SHP77 treated with DMSO at 0.1 percent for 48 hours (cell line): ENCODE results near the gene LYPD8.

Experiments used
- DNase-seq: peaks from one replicate; lab custom pipeline; 2025; lab: John Stamatoyannopoulos, UW

LYPD8 gene

DNA sequence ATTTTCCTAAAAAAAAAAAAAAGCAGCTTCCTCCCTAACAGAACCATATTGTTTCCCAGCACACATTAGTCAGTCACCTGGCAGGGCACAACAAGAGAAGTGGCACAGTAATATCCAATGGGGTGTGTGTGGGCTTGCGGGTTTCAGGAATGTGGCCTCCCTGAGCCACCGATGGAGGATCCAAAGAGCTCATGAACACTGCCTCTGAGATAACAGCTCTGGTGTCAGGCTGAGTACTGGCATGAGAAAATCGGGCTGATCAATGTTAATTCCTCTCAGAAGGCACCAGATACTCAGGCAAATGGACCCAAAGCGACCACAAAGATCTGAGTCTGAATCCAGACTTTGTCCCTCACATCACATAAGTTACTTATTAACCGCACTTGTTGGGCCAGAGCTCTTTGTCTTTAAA lies 2.2 kb upstream of the LYPD8 start:
- DNase-seq, result no peak

- DNase-seq, result no peak
These were observed 1.1 kb upstream of the LYPD8 start for GRCh38 chr1:248756636-248757035.

DNA sequence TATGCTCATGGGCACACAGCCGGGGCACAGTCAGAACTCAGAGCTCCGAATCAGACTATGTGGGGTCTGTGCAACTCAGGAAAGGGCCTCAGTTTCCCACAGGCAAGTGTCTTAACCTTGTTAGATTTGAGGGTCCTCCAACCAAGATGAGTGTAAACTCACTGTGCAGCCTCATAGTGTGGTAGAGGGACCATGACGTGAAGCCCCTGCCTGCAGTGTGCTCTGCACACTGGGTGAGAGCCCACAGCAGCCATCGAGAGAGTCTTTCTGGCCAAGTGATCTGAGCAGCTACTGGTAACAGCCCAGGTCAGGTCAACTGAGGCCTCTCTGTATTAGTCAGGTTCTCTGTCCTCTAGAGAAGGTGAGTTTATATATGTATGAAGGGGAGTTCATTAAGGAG lies 592 bp upstream of the LYPD8 start:
- no peak for DNase-seq

GRCh38 chr1:248753708-248754280 lies 1.8 kb downstream of the LYPD8 start:
- no peak for DNase-seq

- no peak for DNase-seq
These were observed 2.4 kb downstream of the LYPD8 start for GRCh38 chr1:248753029-248753594.

DNA sequence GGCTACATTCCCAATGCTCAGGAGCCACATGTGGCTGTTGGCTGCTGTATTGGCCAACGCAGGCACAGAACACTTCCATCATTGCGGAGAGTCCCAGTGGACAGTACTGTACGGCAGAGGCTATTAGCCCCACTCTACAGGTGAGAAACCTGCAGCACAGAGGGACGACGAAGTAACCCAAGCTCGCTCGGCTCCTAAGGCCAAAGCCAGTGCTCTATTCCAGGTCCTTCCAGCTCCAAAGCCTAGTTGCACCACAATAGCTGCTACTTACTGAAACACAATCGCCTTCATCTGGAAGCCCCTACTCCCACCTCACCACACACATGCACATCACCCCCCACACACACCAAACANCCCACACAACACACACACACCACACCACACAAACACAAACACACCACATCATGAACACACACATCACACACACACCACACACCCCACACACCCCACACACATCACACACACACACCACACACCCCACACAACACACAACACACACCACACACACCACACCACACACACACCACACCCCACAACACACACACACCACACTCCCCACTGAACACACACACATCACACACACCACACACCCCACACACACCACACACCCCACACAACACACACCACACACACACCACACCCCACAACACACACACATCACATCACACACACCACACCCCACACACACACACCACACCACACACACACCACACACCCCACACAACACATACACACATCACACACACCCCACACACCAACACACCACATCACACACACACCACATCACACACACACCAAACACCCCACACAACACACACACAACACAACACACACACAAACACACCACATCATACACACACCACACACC lies 3.2 kb downstream of the LYPD8 start:
- no peak for DNase-seq

DNA sequence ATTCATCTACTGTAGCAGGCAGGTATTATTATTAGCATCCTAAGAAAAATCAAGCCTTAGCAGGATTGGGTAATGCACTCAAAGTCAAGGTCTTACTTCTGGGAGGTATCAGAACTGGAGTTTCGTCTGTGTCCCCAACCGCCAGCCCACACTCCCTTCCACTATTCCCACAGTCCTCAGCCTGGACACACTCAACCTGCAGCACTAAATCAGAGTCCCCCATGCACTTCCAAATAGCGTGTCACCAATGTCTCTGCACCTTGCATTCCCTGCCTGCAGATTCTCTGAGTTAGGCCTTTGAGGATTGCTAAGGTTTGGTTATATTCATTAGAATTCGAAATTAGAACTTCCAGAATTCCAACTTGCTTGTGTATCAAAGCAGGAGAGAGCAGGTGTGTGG lies 3.9 kb downstream of the LYPD8 start:
- no peak for DNase-seq

DNA sequence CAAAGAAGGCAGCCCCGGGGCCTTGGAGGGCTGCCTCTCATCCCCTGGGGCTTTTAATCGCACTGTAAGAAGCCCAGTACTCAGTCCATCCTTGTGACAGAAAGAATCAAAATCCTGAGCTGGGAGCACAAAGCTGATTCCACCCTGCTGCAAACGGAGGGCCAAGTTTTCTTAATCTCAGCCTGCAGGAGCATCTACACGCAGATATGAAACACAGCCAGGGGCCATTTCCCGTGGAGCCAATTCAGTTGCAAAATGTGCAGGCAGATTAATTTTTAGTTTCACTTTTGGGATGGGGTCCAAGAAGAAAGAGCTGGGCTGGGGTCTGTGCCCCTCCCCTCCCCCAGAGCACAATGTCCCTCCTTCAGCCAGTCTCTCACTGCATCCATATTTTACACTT lies 4.4 kb downstream of the LYPD8 start:
- no peak for DNase-seq

DNA sequence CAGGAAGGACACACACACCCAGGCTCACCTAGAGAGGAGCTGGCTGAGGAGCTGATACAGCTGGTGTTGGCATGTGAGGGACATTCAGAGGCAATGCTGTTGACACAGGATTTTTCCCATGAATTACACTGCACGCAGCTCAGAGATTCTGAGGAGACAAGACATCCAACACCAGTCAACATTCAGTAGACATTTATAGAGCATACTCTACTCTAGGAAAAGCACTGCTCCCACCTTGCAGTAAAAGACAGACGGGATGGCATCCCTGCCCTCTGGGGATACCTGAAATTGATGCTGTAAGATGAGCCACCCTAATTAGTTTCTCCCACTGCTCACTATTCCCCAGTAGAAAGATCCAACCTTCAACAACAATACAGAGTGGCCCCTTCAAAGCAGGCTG lies 5.1 kb downstream of the LYPD8 start:
- DNase-seq, result no peak

- DNase-seq, result no peak
These were observed 7.3 kb downstream of the LYPD8 start for GRCh38 chr1:248748211-248748610.

DNA sequence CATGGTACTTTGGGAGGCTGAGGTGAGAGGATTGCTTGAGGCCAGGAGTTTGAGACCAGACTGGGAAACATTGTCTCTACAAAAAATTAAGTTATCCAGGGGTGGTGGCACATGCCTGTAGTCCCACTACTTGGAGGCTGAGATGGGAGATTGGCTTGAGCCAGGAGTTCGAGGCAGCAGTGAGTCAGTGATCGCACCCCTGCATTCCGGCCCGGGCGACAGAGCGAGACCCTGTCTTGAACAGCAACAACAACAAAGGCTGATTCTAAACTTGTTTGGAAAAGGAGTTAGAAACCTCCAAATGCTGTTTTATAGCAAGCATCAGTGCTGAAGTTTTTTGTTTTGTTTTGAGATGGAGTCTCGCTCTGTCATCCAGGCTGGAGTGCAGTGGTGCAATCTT lies 14.7 kb downstream of the LYPD8 start:
- no peak for DNase-seq

- no peak for DNase-seq
These were observed 15.9 kb downstream of the LYPD8 start for GRCh38 chr1:248739572-248740205.

DNA sequence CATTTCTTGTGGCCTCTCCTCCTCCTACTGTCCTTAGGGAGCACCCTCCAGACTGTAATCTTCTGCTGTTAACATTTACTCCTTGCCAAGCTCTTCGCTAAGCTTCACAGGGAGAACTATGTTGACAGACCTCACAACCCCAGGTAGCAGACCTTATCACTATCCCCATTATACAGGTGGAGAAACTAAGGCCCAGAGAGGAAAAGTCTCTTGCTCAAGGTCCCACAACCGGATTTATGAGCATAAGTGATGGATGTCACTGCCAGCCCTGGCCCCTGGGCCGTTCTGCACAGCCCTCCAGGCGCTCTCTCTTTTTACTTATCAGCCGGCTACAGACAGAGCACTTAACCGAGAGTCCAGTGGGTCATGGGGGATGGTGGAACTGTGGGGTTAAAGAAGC lies 18.1 kb downstream of the LYPD8 start:
- DNase-seq, result no peak

DNA sequence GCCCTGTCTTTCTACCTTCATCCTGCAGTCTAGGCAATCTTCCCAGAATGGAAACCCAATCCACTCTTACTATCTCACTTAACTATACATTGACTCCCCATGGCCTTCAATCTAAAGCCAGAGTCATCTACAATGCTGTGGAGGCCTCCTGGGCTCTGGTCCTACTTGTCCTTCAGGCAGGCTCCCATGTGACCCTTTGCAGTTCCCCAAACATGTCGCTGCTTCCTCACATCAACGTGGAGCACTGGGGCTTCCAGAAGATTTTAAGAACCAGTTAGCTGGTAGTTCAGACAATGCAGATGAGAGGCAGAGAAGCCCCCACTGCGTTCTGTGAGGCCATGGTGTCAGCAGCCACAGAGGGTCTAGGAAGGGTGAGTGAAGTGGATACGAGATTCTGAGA lies 18.6 kb downstream of the LYPD8 start:
- DNase-seq, result no peak

GRCh38 chr1:248733566-248733965 lies 22.0 kb downstream of the LYPD8 start:
- no peak for DNase-seq

DNA sequence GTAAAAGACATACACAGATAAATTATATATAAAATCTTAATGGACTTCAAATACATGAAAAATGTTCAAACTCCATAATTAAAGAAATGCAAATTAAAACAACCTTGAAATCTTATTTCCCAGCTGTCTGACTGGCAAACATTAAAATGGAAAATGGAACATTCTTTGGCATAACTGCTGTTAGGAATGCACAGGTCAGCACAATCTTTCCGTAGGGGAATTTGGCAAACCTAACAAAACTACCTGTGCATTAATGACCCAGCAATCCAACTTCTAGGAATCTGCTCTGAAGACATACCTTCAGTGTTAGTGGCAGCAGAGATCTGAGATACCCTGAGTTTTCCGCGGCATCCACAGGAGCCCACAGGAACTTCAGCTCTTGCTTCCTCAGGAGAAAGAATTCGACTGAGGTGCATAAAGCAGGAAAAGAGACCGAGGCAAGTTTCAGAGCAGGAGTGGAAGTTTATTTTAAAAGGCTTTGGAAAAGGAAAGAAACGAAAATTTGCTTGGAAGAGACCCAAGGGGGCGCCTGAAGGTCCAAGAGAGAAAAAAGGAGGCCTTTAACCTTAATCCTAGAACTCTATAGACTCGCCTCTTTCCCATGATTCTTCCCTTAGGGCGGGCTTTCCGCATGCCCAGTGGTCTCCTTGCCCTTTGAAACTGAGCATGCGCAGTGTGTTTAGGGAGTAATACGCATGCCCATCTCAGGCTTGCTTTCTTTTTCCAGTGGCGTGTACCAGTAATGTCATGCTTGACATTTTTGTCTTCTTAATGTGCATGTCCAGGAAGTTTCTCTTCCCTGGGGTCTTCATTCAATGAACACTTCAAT lies 24.8 kb downstream of the LYPD8 start:
- no peak for DNase-seq

DNA sequence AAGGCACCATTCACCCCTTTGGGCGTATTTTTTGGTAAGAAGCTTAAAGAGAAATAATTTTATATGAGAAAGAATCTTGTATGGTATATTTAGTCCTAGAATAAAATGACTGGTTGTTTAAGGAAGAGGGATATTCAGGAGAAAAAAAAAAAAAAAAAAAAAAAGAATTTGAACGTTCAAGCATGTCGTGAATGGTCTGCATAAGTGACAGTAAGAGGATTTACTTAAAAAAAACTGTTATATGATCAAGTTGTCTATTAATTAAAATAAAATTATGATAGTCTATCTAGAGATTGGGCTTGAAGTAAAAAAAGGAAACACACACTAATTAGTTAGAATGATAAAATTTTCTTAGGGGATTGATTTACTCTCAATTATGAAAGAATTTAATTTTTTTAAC lies 41.3 kb downstream of the LYPD8 start:
- DNase-seq, result no peak

DNA sequence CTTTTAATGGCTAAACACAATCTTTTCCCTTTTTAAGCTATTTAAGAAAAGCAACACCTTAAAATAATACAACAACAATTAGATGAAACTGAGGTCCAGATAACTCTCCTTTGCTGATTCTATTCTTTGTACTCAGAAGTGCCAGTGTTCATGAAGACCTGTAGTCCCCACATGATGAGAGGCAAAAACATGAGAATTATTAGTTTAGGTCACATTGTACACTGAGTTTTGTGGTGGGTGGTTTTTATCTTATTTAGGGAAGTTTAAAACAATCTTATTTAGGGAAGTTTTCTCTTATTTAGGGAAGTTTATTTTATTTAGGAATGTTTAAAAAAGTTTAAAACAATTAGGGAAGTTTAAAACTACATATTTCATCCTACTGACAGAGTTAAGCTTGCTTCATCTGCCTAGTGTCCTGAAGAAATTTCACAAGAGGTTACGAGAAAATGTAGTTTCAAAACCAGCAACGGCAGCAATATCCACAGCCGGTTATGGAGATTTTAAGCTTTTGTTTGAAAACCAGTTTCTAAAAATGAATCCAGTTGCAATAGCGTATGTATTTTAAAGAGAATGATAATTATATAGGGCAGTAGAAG lies 45.2 kb downstream of the LYPD8 start:
- DNase-seq, result no peak

DNA sequence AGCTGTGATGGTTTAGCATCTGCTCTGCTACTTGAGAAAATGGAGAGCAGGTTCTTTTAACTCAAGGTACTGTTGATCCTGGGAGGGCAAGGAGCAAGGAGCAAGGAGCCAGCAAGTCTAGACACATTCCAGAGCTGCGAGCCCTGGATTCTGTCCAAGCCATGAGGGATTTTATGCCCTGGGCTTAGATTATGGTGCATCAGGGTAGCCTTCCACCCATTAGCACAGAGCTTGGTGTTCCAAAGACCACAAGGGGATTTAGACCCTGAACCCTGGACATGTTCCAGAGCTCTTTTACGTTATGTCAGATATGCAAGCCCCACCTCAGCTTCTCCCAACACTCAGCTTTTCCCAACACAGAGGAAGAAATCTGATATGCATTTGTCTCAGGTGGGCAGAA lies 51.0 kb downstream of the LYPD8 start:
- DNase-seq, result no peak

- no peak for DNase-seq
These were observed 51.9 kb downstream of the LYPD8 start for GRCh38 chr1:248703674-248704073.

DNA sequence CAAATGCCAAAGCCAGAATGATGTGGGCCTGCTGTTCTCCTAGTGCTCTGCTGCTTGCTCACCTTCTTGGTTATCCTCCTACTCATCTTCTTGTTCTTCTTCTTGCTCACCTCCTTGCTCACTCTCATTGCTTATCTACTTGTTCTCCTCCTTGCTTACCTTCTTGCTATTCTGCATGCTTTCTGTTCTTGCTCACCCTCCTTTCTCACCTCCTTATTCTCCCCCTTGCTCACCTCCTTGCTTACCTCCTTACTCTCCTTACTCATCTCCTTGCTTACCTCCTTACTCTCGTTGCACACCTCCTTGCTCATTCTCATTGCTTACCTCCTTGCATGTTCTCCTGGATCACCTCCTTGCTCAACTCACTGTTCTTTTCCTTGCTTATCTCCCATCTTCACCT lies 52.8 kb downstream of the LYPD8 start, which contains the start of gene OR14I1:
Gene OR14I1 (minus strand): TSS at position 53 of the 400 bp plus-strand sequence.
- no peak for DNase-seq

- DNase-seq, result no peak
These were observed 56.5 kb downstream of the LYPD8 start for GRCh38 chr1:248699099-248699498.
